Adipose tissue (tissue), 3 donors: ENCODE results near the gene ESPNL. TPM values are rescaled to one million over a fixed set of nuclear protein-coding genes. Genes with fewer than 3 reads are reported as not detected.

Experiments used
- H3K27ac ChIP-seq: one replicate; pipeline ENCODE4 v1.5.1; 2013; ENCODE audit warnings: low read depth, low read length
- WGBS, 3 donors: extraction: QIAGEN DNeasy Blood & Tissue Kit; methylation state at CpG; one replicate each; pipeline ENCODE4 v1.1.7; 2013; 5-methylcytosine and 5-hydroxymethylcytosine counted together
- polyA plus RNA-seq, 3 donors: library from polyadenylated mRNA; stranded (reverse); fragments of 200-250 nt; gene quantifications; one replicate each; pipeline ENCODE4 v1.2.3, GENCODE V29; 2013
- donor health status: healthy with polysubstance abuse.
- donor health status: Bipolar disorder and iron deficiency.
- donor health status: healthy.

Gene ESPNL
- polyA plus RNA-seq, 3 donors, result 0.04 to 0.67 (median 0.06) TPM

DNA sequence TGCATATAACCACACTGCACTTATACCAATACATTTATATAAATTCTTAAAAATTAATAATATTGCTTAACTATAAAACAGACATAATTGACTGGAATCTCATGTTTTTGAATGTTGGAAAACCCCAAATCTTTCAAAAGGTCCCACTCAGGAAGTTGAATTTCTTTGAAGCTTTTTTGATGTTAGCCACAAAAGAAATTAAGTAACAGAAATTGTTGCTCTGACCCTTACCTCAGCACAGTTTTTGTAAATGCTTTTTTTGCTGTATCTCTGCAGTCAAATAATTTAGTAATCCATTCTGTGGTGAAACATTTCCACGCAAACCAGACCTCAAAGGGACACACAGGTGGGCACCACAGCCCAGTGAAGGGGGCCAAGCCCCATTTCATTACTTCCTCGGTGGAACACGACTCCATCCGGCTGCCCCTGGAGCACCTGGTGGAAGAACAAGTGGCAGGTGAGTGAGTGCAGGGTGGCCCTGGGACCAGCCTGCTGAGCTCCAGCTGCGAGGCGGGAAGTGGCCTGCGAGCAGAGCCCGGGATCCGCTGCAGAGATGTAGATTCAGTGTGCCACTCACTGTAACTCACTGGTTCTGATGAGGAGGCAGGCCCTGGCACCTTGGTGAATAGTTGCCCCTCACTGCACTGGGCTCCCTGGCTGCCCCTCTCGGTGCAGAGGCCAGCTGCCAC lies 31.0 kb upstream of the ESPNL start:
- H3K27ac ChIP-seq, result no peak overlapping the region
- WGBS, 3 donors, result 70 to 87% (median 86%) methylated on average over 10 of the region's 10 CpGs

- 57 to 97% (median 94%) methylated on average over 9 of the region's 9 CpGs for WGBS, 3 donors
Observed at GRCh38 chr2:238069877-238070276, 30.3 kb upstream of the ESPNL start.

GRCh38 chr2:238075397-238075796 lies 24.7 kb upstream of the ESPNL start:
- no peak overlapping the region for H3K27ac ChIP-seq

More at GRCh38 chr2:238069877-238070276, 30.3 kb upstream of the ESPNL start:
- H3K27ac ChIP-seq, result no peak overlapping the region

GRCh38 chr2:238077292-238077691 lies 22.8 kb upstream of the ESPNL start:
- 85 to 93% (median 86%) methylated on average over 1 of the region's 1 CpG for WGBS, 3 donors

GRCh38 chr2:238079874-238080327 lies 20.2 kb upstream of the ESPNL start:
- no peak overlapping the region for H3K27ac ChIP-seq
- 53 to 91% (median 88%) methylated on average over 2 of the region's 2 CpGs for WGBS, 3 donors

More at GRCh38 chr2:238077292-238077691, 22.8 kb upstream of the ESPNL start:
- H3K27ac ChIP-seq, result no peak overlapping the region

- 97 to 99% (median 97%) methylated on average over 15 of the region's 15 CpGs for WGBS, 3 donors
- H3K27ac ChIP-seq, result no peak overlapping the region
Observed at GRCh38 chr2:238080518-238080917, 19.6 kb upstream of the ESPNL start.

- H3K27ac ChIP-seq, result no peak overlapping the region
- WGBS, 3 donors, result 90 to 93% (median 93%) methylated on average over 13 of the region's 13 CpGs
Observed at GRCh38 chr2:238081150-238081549, 19.0 kb upstream of the ESPNL start.

DNA sequence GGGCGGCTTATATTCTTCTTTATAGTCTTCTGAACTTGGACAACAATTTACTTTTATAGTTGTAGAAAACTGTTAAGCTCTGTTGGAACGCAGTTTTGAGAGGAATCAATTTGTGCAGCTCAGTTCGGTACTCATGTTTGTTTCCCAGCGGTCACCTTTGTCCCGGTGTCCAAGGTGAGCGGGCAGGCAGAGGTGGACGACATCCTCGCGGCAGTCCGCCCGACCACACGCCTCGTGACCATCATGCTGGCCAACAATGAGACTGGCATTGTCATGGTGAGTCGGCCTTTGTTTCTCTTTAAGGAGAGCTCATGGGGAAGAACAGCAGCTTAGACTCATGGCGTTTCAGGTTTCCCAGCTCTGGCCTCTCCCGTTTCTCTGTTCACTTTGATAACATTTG lies 18.6 kb upstream of the ESPNL start:
- H3K27ac ChIP-seq, result no peak overlapping the region
- 95 to 97% (median 95%) methylated on average over 16 of the region's 16 CpGs for whole genome bisulfite sequencing, 3 donors

GRCh38 chr2:238082151-238082550 lies 18.0 kb upstream of the ESPNL start:
- H3K27ac ChIP-seq, result no peak overlapping the region
- 92 to 95% (median 95%) methylated on average over 17 of the region's 17 CpGs for WGBS, 3 donors

DNA sequence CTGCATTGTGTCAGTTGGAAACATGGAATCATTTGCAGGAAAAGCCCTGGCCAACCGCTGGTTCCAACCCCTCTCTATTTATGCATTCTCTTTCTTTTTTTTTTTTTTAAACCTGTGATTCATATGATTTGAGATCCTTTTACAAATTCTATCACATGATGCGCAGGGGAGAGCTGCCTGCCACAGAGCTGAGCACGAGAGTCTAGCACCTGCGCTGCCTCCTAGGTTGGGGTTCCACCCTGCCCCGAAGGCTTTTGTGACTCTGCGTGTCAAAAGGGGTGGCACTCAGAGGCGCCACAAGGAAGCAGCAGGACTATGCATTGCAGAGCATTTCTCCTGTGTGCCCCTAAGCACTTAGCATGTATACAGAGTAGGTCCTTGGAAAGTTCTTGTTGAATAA lies 17.3 kb upstream of the ESPNL start:
- WGBS, 3 donors, result 91 to 96% (median 96%) methylated on average over 7 of the region's 7 CpGs

DNA sequence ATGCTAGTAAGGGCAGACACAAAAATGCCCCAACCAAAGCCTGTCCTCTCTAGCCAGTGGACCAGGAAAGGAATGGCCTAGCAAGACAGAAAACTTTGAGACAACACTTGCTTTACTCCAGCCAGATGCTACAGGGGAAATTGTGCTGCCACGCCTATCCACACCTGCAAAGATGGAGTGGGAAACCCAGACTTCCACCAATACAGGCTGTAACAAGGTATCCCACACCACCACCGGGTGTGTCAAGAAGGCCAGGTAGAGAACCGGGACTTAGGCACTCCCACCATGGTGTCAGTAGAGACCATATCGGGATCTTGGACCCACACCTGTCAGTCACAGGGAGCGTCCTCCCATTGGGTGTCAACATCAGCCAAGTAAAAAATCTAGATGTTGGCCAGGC lies 16.2 kb upstream of the ESPNL start:
- H3K27ac ChIP-seq, result no peak overlapping the region
- 85 to 98% (median 96%) methylated on average over 5 of the region's 5 CpGs for WGBS, 3 donors

More for the DNA sequence above, 17.3 kb upstream of the ESPNL start:
- H3K27ac ChIP-seq, result no peak overlapping the region

DNA sequence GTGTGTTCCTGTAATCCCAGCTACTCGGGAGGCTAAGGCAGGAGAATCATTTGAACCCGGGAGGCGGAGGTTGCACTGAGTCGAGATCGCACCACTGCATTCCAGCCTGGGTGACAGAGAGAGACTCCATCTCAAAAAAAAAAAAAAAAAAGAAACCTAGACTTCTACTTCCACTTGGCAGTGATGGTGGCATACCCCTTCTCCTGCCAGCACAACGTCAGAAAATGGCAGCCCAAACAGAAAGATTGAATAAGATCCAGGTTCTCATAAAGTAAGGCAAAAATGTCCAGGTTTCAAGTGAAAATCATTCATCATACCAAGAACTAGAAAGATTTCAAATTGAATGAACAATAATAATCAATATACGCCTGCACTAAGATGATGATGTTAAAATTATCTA lies 15.4 kb upstream of the ESPNL start:
- 92 to 93% (median 93%) methylated on average over 7 of the region's 7 CpGs for WGBS, 3 donors
- H3K27ac ChIP-seq, result no peak overlapping the region

- 97 to 98% (median 97%) methylated on average over 3 of the region's 3 CpGs for WGBS, 3 donors
- H3K27ac ChIP-seq, result no peak overlapping the region
Observed at GRCh38 chr2:238085899-238086298, 14.2 kb upstream of the ESPNL start.

GRCh38 chr2:238087211-238087610 lies 12.9 kb upstream of the ESPNL start:
- WGBS, 3 donors, result 67 to 97% (median 79%) methylated on average over 2 of the region's 2 CpGs

GRCh38 chr2:238090887-238091286 lies 9.3 kb upstream of the ESPNL start:
- 83 to 93% (median 89%) methylated on average over 4 of the region's 4 CpGs for WGBS, 3 donors
- H3K27ac ChIP-seq, result no peak overlapping the region

More at GRCh38 chr2:238087211-238087610, 12.9 kb upstream of the ESPNL start:
- H3K27ac ChIP-seq, result no peak overlapping the region

DNA sequence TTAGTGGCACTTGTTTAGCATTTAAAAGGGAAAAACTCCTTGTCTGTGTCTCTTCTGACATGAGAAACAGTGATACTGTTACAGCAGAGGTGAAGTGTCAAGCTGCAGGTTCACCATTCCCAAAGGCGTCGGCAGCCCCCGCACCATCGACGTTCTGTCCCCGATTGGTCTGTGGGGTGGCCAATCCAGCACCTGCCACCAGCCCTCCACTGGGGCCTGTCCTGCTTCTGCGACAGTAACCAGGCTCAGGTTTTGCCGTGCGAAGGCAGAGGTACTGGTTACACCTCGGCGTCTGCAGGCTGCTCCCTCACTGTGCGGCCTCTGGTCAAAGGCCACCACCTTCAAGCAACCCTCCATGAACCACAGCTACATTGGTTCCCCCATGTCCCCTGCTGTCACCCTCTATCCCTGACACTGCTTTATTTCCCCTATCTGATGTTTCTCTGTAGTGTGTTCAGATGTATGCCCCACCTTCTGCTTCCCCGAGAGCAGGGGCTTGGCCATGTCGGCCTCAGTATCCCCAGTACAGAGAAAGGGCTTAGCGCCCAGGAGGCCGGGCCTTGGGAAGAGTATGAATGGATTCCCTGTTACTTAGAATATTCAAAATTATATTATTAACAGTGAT lies 8.6 kb upstream of the ESPNL start:
- no peak overlapping the region for H3K27ac ChIP-seq
- WGBS, 3 donors, result 91 to 94% (median 93%) methylated on average over 16 of the region's 16 CpGs

GRCh38 chr2:238092486-238093035 lies 7.6 kb upstream of the ESPNL start:
- 95 to 98% (median 95%) methylated on average over 12 of the region's 12 CpGs for WGBS, 3 donors

DNA sequence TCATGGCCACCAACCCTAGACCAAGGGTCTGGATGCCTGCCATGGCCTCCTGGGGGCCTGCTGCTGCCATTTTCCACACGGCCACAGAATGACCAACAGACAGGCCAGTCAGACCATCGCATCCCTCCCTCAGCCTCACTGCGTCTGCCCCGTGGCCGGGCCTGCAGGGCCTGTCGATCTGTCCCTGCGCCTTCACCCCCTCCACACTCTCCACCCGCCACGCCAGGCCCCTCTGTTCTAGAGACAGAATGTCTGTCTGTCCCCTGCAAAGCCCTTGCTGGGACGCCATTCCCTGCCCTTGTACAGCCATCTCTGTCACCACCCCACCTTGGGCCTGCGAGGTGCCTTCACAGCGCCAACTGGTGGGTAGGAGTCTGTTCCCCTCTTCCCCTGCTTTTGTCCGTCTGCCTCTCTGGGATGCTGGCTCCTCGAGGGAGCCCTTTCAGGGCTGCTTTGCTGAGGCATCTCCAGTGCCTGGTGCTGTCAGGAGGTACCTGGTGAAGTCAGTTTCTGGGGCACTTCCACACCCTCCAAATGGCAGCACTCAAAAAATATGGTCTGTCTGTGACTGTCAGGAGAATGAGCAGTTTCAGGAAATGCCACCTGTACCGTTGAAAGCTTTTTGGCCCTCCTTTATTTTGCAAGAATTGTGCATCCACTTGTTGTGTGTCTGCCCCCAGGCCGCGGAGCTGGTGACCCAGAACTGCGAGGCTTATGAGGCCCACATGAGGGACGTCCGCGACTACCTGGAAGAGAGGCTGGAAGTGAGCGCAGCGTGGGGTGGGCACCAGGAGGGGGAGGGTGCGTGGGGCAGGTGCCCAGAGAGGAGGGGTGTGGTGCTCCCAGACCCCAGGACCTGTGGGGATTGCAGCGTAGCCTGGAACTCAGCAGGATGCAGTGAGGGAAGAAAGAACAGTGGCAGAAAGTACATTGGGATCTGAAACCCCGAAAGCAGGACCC lies 6.7 kb upstream of the ESPNL start:
- no peak overlapping the region for H3K27ac ChIP-seq
- 86 to 91% (median 88%) methylated on average over 25 to 26 of the region's 26 CpGs for WGBS, 3 donors

More at GRCh38 chr2:238092486-238093035, 7.6 kb upstream of the ESPNL start:
- no peak overlapping the region for H3K27ac ChIP-seq
